HAP-1 (cell line): Measurements from ENCODE around the gene DLG2.

Experiments
- DNase-seq, 2 experiments: peaks; one replicate each; pipeline ENCODE4 v3.0.0-alpha.2; 2016 to 2020; ENCODE audit warnings: low spot score in 2 of 2
- H3K27me3 ChIP-seq: fragments of 250-450 bp; sonication (Bioruptor Pico); 2 replicates; pipeline ENCODE4 v1.5.1; 2020; ENCODE audit warnings: low read depth, mild to moderate bottlenecking, moderate library complexity
- H3K36me3 ChIP-seq: fragments of 250-450 bp; sonication (Bioruptor Pico); replicated peaks from 2 replicates; pipeline ENCODE4 v1.5.1; 2020; ENCODE audit warnings: mild to moderate bottlenecking
- H3K4me1 ChIP-seq: fragments of 250-450 bp; sonication (Bioruptor Pico); 2 replicates; pipeline ENCODE4 v1.5.1; 2020; ENCODE audit warnings: mild to moderate bottlenecking
- H3K4me3 ChIP-seq: fragments of 250-450 bp; sonication (Bioruptor Pico); 2 replicates; pipeline ENCODE4 v1.5.1; 2020; ENCODE audit warnings: mild to moderate bottlenecking, moderate library complexity
- H3K9me3 ChIP-seq: fragments of 250-450 bp; sonication (Bioruptor Pico); 2 replicates; pipeline ENCODE4 v1.5.1; 2020; ENCODE audit warnings: mild to moderate bottlenecking, moderate library complexity
- in situ Hi-C: fragments of 300-500 bp; cut with MboI; formaldehyde crosslinking; loops from 3 replicates; pipeline ENCODE4 v1.14.3; 2020; ENCODE audit warnings: low sequenced_read_pairs, inconsistent platforms, mixed read lengths

The DLG2 gene

DNA sequence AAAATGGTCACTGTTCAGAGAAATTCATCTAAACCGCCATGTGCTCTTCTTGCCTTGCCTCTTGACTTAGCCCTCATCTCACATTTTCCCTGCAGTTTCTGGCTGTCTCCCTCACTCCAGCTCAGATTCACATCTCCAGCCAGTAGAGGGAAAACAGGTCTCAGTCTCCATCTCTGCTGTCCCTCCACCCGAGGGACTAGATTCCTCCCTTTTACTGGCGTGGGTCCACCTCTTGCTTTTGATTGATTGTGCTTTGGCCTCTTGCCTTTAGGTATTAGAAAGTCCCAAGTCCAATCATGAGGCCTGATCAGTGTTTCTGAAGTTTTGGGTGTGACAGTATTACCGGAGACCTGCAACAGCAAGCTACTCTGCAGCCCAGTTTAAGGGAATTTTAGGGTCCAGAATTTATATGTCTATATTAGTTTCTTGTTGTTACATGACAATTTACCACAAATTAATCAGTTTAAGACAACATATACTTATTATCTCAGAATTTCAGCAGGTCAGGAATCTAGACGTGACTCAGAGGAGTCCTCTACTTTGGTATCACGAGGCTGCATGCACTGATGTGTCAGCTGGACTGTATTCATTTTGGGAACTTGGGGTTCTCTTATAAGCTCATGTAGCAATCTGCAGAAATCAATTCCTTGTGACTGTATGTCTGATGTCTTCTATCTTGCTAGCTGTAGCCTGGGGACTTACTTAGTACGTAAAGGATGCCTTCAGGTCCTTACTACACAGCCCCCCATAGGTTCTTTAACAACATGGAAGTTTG lies 1535.7 kb downstream of the DLG2 start:
- in situ Hi-C loops: no loop called here
- no peak for DNase-seq
- no peaks in the 10 kb centered on the region for H3K9me3 ChIP-seq
- no peaks in the 10 kb centered on the region for H3K36me3 ChIP-seq
- H3K27me3 ChIP-seq: no peaks in the 10 kb centered on the region
- no peak overlapping the region for H3K4me3 ChIP-seq
- H3K4me1 ChIP-seq: no peaks in the 10 kb centered on the region

DNA sequence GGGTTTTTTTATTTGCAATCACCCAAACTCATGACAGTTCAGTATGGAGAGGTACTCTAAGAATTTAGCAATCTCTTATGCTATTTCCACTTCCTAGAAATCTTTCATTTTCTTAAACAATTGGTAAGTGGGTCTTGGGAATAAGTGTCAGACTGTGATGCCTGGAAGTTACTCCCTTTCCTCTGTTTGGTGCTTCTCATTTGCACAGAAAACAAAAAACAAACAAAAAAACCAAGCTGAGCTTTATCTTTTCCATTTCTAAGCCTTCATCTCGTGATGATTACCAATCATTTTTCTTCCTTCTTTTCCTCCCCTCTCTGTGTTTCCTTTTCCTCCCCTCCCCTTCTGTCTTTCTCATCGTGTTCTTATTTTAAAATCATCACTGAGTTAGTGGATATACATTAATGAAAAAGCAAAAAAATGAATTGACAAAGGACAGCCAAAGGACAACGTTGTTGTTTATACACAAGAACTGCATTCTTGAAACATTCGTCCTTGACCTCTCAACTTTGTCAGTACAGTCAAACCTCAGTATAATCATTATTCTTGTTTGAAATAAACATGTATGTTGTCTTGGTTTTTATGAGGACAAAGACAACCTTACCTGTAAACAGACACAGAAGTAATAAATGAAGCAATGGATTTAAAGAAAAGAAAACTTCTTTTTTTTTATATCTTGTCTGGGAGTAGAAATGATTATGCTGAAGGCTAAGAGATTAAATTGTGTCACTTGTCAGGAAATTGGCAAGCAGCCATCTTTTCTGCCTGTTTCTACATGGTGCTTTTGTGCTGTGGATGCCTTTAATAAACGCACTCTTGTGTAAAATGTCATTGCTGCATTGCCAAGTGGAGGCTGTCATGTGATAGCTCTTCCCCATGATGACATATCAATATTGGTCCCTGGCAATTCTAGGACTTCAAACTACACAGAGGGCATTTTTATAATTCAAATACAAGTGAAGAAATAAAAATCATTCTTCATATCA lies 1537.8 kb downstream of the DLG2 start:
- H3K27me3 ChIP-seq: no peaks in the 10 kb centered on the region
- in situ Hi-C loops: no loop called here
- H3K36me3 ChIP-seq: no peaks in the 10 kb centered on the region
- no peaks in the 10 kb centered on the region for H3K4me1 ChIP-seq
- H3K4me3 ChIP-seq: no peak overlapping the region
- no peaks in the 10 kb centered on the region for H3K9me3 ChIP-seq
- peak; percentile 13 to 23 for DNase-seq

DNA sequence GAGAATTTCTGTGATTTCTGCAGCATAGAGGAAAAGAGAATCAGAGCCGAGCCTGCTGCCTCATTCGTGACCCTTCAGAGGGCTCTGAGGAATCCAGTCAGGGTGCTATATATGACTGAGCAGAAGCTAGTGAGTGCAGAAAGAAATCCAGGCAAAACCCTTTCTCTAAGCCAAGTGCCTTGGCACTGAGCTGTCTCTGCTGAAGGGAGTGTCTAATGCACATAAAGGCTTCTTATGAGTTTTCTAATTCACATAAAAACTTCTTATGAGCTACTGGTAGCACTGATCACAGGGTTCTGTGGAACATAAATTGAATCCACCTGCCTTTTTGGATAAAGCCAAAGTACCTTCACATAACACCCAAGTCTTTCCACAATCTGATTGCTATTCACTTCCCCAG lies 1555.3 kb downstream of the DLG2 start:
- no peak for DNase-seq
- Histone ChIP-seq H3K4me3 (no peak overlapping the region), H3K36me3 (no peaks in the 10 kb centered on the region), H3K9me3 (no peaks in the 10 kb centered on the region), H3K4me1 (no peaks in the 10 kb centered on the region), H3K27me3 (no peaks in the 10 kb centered on the region)
- in situ Hi-C loops: no loop called here

DNA sequence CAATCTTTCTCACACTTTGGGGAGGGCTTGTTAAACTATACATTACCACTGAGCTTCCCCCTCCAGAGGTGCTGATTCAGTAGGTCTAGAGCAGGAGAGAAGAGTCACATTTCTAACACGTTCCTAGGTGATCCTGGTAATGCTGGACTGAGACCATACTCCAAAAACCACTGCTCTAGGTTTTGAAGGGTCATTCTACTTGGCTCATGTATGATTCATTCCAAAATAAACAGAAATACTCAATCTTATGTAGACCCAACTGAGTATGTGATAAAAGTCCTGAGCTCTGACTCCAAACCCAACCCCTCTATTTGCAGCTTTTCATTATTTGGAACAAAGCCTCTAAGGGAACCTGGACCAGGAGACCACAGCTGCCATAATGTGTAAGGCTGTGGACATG lies 1558.1 kb downstream of the DLG2 start:
- H3K36me3 ChIP-seq: no peaks in the 10 kb centered on the region
- DNase-seq: no peak
- in situ Hi-C loops: no loop called here
- no peaks in the 10 kb centered on the region for H3K27me3 ChIP-seq
- no peaks in the 10 kb centered on the region for H3K4me1 ChIP-seq
- H3K4me3 ChIP-seq: no peak overlapping the region
- H3K9me3 ChIP-seq: no peaks in the 10 kb centered on the region

DNA sequence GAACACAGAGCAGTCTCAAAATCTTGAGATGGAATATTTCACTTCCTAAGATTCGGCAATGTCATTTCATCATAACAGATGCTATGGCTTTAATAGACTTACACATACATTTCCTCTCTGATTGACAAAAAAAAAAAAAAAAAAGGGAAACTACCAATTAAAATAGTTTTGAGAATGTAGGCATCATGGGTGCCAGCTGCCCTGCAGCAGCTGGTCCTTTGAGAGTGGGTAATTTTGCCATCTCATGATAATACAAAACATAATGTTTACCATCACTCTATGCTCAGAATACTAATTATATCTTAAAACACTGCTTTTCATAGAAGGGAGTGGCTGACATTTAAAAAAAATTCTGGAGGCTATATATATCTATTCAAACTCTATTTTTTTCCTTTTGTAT lies 1565.4 kb downstream of the DLG2 start:
- H3K27me3 ChIP-seq: no peaks in the 10 kb centered on the region
- H3K4me1 ChIP-seq: no peaks in the 10 kb centered on the region
- no peak for DNase-seq
- H3K4me3 ChIP-seq: no peak overlapping the region
- H3K9me3 ChIP-seq: no peaks in the 10 kb centered on the region
- in situ Hi-C loops: no loop called here
- H3K36me3 ChIP-seq: no peaks in the 10 kb centered on the region

DNA sequence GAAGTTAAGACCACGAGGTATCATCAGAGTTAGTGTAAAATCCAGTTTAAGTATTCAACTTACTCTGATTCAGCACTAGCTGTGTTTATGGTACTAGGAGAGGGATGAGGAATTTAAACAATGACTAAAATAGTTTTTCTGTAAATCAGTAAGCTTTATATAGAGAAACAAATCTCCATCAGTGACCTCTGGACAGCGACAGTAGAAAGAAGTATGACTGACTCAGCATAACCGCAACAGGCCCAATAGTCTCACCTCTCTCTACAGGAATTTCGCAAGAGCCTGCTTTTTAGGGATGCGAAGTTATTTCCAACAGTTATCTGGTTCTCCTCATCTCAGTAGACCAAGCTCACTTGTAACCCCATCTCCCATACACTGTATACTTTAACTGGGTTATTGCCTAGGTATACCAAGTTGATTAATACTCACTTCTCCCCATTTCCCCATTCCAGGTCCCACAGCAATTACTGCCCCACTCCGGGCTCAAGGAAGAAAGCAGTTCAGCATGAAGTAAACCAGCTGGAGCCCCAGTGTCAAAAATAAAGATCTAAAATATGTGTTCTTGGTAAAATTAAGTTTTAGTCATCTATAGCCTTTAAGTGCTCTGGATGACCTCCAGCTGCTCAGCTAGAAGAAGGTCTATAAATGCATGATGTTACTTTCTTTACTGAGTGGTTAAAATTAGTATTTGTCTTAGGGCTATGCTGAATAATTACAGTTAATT lies 1570.3 kb downstream of the DLG2 start:
- in situ Hi-C loops: no loop called here
- Histone ChIP-seq H3K4me1 (no peaks in the 10 kb centered on the region), H3K36me3 (no peaks in the 10 kb centered on the region), H3K4me3 (no peak overlapping the region), H3K9me3 (no peaks in the 10 kb centered on the region), H3K27me3 (no peaks in the 10 kb centered on the region)
- DNase-seq: no peak

DNA sequence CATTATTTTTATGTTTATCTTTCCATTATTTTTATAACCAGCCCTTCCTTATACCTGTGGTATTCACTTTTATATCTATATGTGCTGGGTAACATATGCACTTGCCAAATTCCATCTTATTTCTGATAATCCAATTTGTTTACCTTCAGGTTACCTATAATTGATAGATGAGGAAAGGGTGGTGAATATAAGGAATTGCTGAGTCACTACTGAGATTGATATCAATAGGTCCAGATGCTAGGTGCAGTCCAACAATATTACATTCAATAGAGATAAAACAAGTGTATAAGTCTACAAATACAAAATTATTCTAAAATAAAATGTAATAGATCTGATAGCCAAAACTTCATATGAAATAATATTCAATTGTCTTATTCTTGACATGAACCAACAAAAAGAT lies 1582.0 kb downstream of the DLG2 start:
- H3K4me1 ChIP-seq: no peaks in the 10 kb centered on the region
- no peaks in the 10 kb centered on the region for H3K36me3 ChIP-seq
- H3K9me3 ChIP-seq: no peaks in the 10 kb centered on the region
- no peak overlapping the region for H3K4me3 ChIP-seq
- no peak for DNase-seq
- in situ Hi-C loops: no loop called here
- H3K27me3 ChIP-seq: no peaks in the 10 kb centered on the region

DNA sequence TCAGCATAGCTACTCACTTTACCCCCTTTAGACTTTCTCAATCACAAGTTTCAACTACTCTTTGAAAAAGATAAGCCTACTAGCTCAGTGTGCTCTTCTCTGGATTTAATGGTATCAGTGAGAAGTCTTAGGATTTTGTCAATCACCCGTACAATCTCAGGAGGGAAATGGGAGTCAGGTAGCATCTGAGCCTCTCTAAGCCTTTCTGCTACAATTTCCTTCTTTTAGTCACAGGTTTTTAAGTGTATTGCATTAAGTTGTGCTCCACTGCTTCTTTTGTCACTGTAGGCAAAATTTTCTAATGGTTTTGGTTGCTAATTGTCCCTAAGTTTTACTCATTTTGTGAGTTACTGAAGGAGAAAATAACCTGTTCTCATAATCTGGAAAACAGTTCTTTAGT lies 1582.4 kb downstream of the DLG2 start:
- no peaks in the 10 kb centered on the region for H3K9me3 ChIP-seq
- H3K4me1 ChIP-seq: no peaks in the 10 kb centered on the region
- H3K27me3 ChIP-seq: no peaks in the 10 kb centered on the region
- DNase-seq: no peak
- no peaks in the 10 kb centered on the region for H3K36me3 ChIP-seq
- in situ Hi-C loops: no loop called here
- no peak overlapping the region for H3K4me3 ChIP-seq

DNA sequence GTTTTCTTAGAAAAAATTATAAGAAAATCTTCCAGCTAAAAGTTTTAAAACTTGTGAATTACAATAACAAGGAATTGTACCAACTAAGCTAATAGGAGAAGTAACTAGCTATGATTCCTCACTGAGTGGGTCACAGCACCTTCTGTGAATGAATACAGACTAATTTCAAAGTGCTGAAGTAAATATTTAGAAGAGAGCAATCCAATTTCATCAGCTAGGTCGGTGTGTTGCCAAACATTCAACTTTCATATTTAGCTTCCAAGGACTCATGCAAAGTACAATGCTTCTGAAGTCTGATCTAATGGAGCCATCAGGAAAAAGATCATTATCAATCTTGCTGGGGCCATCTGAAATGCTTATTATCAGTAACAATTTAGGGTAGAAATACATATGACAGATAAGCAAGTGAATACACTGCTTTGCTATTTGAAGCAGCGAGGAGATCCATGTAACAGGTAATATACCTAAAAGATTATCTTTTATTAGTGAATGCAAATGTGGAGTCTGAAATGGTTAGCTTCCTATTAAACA lies 1590.4 kb downstream of the DLG2 start:
- Histone ChIP-seq H3K4me1 (no peaks in the 10 kb centered on the region), H3K4me3 (no peak overlapping the region), H3K9me3 (no peaks in the 10 kb centered on the region), H3K27me3 (peaks cover 3% of the 10 kb centered on the region; the same call in 1 of the 2 replicates), H3K36me3 (no peaks in the 10 kb centered on the region)
- DNase-seq: no peak
- in situ Hi-C loops: no loop called here

DNA sequence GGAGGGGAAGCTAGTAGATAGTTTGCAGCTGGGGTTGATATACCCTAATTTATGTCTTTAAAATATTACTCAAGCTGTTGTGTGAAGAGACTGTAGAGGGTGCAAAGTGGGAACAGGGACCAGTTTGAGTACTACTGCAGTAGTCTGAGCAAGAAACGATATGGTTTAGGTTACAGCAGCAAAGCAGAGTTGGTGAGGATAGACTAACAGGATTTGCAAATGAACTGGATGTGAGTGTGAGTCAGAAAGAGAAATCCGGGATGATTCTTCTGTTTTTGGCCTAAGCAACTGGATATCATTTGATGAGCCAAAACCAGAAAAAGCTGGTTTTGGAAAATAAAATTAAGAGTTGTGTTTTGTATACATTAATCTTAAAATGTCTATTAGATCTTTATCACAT lies 1591.5 kb downstream of the DLG2 start:
- in situ Hi-C loops: no loop called here

DNA sequence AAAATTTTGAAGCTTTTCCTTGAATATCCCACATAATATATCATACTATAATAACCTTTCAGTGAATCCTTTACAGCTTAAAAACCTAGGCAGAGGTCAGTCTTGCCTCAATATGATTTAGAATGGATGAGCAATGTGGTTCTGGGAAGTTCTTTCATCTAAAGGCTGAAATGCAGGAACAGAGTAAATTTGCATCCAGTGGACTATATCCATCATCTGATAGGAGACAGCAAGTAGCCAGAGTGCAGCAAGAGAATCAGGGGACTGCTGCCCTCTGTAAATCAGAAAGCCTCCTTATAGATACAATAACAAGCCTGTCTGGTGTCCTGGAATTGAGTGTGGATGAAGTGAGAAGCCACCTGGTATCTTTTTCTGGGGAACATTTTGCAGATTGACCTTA lies 1592.7 kb downstream of the DLG2 start:
- H3K9me3 ChIP-seq: no peaks in the 10 kb centered on the region
- H3K27me3 ChIP-seq: peaks cover 3% of the 10 kb centered on the region; the same call in 1 of the 2 replicates
- H3K4me1 ChIP-seq: no peaks in the 10 kb centered on the region
- in situ Hi-C loops: no loop called here
- no peaks in the 10 kb centered on the region for H3K36me3 ChIP-seq
- no peak overlapping the region for H3K4me3 ChIP-seq
- DNase-seq: no peak

More for the DNA sequence above, 1591.5 kb downstream of the DLG2 start:
- H3K9me3 ChIP-seq: no peaks in the 10 kb centered on the region
- peaks cover 3% of the 10 kb centered on the region; the same call in 1 of the 2 replicates for H3K27me3 ChIP-seq
- no peaks in the 10 kb centered on the region for H3K4me1 ChIP-seq
- no peak overlapping the region for H3K4me3 ChIP-seq
- no peaks in the 10 kb centered on the region for H3K36me3 ChIP-seq
- DNase-seq: no peak

DNA sequence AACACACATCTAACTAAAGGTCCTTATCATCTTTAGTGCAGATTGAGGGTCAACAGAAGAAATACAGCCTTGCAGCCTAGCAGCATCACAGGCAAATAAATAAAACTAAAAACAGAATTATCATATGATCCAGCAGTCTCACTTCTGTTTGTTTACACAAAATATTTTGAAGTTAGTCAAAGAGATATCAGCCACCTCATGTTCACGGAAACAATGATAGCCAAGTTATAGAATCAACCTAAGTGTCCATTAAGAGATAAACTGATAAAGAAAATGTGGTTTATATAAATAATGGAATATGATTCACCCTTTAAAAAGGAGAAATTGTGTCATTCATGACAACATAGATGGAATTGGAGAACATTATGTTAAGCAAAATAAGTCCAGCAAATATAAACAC lies 1602.9 kb downstream of the DLG2 start:
- H3K9me3 ChIP-seq: no peaks in the 10 kb centered on the region
- H3K4me1 ChIP-seq: peaks cover 23% of the 10 kb centered on the region
- no peaks in the 10 kb centered on the region for H3K36me3 ChIP-seq
- in situ Hi-C loops: no loop called here
- H3K4me3 ChIP-seq: no peak overlapping the region
- no peaks in the 10 kb centered on the region; the same call in 1 of the 2 replicates for H3K27me3 ChIP-seq
- DNase-seq: no peak

DNA sequence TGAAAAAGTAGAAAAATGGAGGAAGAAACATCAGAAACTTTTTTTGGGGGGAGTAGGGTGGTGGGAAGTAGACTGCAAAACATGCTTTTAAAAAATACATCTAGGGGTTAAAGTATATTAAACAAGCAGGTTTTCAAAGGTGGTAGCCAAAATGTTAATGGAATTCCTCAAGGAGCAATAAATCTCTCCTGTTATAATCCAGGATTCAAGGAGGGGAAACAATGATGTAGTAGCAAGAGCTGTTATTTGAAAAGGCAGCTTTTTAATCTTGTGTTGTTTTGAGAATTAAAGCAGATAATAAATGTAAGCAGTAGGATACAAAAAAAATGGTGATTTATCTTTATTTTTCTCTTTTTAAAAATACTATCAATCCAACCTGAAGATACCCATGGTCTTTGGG lies 1604.4 kb downstream of the DLG2 start:
- Histone ChIP-seq H3K27me3 (no peaks in the 10 kb centered on the region; the same call in 1 of the 2 replicates), H3K4me1 (peaks cover 23% of the 10 kb centered on the region), H3K4me3 (no peak overlapping the region), H3K36me3 (no peaks in the 10 kb centered on the region), H3K9me3 (no peaks in the 10 kb centered on the region)
- in situ Hi-C loops: no loop called here
- DNase-seq: peak in 1 of 2 experiments; percentile 70
